SU-DHL-6 (cell line): ENCODE data around the gene MAGOH.

Experiments used
- EZH2phosphoT487 ChIP-seq: fragments of 200-600 bp; sonication (generic), shearing (Covaris generic); conservative IDR thresholded peaks from 2 replicates; pipeline ENCODE4 v1.6.1; 2018; ENCODE audit warnings: mild to moderate bottlenecking, antibody characterized with exemption, low read length, moderate library complexity, mixed read lengths
- TF ChIP-seq, protein P1 (sequence below): fragments of 200-600 bp; sonication (generic); IDR thresholded peaks from one replicate; pipeline ENCODE4 v1.5.1; 2017; ENCODE audit warnings: antibody characterized with exemption, mild to moderate bottlenecking, low read length, moderate library complexity; ENCODE audit not compliant: insufficient read depth, poor library complexity, severe bottlenecking

DNA sequence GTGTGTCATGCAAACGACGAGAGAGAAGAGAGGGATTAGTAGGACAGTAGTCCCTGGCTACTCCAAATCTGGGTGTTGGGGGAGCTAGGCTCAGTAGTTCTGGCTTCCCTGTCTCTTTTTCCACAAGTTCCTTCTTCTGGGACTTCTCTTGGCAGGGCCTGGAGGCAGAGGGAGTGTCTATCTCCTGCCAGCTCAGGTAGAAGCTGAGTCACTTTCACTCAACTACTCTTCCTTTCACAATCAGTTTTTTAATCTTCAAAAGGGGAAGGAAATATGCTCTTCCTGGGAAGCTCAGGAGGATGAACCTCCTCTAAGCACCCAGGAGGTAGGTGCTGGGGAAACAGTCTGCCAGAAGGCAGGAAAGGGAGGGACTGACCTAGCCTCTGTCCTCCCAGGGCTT, 35.2 kb upstream of the MAGOH start:
- no peak for TF ChIP-seq EZH2phosphoT487
- TF ChIP-seq, protein P1, sequence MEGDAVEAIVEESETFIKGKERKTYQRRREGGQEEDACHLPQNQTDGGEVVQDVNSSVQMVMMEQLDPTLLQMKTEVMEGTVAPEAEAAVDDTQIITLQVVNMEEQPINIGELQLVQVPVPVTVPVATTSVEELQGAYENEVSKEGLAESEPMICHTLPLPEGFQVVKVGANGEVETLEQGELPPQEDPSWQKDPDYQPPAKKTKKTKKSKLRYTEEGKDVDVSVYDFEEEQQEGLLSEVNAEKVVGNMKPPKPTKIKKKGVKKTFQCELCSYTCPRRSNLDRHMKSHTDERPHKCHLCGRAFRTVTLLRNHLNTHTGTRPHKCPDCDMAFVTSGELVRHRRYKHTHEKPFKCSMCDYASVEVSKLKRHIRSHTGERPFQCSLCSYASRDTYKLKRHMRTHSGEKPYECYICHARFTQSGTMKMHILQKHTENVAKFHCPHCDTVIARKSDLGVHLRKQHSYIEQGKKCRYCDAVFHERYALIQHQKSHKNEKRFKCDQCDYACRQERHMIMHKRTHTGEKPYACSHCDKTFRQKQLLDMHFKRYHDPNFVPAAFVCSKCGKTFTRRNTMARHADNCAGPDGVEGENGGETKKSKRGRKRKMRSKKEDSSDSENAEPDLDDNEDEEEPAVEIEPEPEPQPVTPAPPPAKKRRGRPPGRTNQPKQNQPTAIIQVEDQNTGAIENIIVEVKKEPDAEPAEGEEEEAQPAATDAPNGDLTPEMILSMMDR = no peak
